Right kidney (tissue), 1 donor: Measurements from ENCODE around the gene AGAP1.
A peak's percentile ranks its signal among the peaks of the same experiment; 100 is the strongest.
"Not testable (repeated sequence)": the region's sequence is repeated elsewhere in the genome, so short reads cannot be mapped to it uniquely, and the experiment has no call there.

Experiments
- DNase-seq: peaks from one replicate; pipeline ENCODE4 v3.0.0-alpha.2; 2016

Gene AGAP1

DNA sequence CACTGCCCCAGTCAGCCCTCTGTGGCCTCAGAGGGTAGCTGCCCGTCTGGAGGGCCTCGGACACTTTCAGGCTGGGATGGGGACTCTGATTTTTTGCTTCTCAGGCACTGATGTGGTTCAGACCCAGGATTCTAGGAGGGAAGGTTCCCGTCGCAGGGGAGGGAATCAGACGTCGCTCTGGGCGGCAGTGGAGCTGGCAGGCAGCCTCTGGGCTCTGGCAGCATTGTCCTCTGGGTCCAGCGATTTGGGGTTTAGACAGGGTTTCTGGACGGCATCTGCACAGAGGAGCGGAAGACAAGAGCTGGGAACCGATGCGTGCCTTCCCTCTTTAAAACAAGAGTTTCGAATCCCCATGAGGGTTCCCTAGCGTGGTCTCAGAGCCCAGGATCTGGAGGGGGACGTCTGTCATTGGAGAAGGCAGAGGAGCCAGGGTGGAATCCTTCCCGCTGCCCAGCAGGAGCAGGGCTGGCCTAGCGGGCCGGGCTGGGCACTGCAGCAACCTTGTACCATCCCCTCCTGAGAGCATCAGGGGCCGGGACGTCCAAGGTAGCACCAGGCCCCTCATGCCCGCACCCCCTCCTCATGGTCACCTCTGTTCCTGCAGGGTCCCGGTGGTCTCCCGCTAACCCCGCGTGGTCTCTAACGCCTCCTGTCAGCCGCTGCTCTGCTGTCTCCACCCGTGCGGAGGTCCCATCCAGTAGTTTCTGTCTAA, 246.0 kb downstream of the AGAP1 start:
- no peak for DNase-seq

DNA sequence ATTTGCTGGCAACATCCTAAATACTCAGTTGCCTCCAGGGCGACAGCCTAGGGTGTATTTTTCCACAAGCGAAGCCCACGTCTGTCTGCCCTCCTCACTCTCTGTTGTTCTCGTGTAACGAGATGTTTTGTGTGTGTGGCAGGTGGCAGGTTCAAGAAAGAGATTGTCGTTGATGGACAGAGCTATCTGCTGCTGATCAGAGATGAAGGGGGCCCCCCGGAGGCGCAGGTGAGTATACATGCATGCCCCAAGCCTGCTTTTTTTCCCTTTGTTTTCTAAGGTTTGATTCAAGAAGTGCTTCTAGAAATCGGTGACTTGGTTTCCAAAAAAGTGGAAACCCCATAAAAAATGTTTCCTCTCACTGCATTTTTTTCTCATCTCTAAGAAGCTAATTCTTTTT, 247.0 kb downstream of the AGAP1 start:
- DNase-seq: no peak

DNA sequence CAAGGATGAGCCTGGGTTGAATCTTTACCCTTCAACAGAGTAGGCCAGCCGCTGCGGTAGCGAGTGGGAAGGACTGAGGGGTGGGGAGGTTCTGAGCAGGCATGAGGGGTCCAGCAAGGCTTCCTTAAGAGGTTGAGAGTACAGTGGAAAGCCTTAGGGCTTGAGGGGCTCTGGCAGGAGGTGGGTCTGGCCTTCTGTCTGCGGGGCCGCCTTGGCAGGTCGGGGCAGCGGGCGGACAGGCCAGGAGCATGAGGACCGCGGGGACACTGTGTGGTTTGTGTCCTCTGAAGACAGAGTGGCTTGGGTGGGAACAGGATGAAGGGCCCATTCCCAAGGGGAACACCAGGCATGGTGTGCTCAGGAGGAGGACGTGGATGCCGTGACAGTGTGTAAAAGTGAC, 250.3 kb downstream of the AGAP1 start:
- no peak for DNase-seq

- DNase-seq: no peak
Observed at GRCh38 chr2:235745597-235745996, 251.8 kb downstream of the AGAP1 start.

- peak; percentile 47 for DNase-seq
Observed at GRCh38 chr2:235746257-235746934, 252.6 kb downstream of the AGAP1 start.

DNA sequence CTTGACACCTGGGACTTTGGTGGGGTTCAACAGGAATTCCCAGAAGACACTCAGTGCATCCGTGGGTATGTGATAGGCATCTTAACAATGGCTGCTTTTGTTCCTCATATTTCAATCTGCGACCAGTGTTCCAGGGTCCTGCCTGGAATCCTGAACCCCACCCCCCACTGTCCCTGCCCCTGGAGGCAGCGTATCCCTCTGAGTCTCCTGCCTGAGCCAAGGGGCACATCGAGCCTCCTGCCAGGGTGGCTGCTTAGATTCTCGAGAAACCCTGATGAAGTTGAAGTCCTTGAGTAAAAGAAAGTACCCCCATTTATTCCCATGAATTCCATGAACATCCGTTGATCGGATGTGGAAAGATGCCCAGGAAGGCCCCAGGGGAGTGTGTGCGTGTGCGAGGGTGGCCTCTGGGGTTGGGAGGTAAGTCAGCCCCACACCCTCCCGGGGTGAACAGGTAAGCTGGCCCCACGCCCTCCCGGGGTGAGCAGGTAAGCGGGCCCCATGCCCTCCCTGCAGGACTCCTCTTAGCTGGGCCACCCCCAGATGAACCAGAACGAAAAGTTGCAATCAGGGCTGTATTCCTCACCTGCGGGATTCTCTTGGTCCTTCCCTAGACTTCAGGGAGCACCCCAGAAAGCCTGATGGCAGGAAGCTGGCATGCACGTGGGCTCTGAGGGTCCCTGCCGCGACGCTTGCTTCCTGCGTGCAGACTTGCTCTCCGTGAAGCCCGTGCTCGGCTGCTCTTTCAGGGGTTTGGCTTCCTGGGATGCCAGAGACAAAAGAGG, 253.3 kb downstream of the AGAP1 start:
- no peak for DNase-seq

DNA sequence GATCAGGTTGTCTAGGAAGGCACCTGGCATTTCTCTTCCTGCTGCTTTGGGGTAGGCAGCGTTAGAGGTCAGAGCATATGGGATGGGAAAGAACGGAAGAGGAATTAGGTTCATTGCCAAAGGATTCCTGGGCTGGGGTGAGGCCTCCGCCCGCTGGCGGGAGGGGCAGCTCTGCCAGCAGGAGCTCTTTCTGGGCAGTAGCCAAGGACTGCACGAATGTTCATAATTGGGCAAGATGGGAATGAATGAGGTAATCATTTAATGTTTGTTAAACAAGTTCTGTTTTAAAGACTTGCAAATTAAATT, 253.9 kb downstream of the AGAP1 start:
- no peak for DNase-seq

DNA sequence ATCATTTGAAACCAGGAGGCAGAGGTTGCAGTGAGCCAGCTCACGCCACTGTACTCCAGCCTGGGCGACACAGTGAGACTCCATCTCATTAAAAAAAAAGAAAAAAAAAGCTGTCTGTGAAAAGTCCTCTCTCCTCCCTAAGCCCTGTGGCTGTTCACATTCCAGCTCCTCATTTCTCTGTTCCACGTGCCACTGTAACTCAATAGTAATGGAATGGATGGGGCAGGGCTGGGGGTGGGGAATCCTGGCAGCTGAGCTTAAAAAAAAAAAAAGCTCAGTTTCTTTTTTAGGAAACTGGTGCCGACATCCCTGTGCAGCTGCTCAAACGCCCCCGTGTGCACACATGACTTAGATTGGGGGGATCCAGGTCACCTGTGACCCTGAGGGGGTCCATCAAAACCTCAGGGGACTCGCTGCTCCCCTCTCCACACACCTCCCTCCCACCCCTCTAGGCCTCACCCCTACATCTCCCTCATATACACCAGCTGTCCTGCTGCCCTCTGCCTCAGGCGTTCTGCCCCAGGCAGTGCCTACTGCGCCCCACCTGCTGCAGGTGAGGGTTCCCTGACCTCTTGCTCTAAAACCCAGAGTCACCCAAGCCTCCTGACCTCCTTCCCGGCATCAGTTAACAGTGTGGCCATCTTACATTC, 255.4 kb downstream of the AGAP1 start:
- no peak for DNase-seq

DNA sequence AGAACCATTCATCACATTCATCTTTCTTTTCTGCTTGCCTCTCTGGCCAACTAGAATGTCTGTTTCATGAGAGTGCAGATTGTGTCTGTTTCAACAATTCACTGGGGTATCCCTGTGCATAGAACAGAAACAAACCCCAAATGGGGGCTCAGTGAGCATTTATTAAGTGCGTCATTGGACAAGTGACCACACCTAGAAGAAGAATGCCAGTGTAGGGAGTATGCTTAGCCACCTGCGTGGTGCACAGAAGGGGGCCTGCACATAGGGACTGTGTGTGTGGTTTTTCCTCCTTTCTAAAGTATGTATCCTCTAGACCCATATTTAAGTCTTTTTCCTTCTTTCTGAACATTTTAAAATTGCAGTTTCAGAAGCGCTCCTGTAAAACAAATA, 255.9 kb downstream of the AGAP1 start:
- DNase-seq: no peak

DNA sequence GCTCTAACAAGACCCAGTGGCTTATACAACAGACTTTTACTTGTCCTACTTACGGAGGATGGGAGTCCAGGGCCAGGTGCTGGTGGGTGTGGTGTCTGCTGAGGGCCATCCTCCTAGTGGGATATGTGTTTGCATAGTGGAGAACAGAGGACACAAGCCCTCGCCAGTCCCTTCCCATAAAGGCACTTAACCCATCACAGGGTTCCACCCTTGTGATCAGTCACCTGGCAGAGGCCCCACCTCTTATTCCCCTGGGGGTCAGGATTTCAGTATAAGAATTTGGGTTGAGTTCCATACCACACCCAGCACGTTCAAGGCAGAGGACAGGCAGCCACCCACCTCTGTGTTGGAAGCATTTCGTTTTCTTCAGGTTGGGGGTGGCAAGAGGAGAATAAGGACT, 259.0 kb downstream of the AGAP1 start:
- no peak for DNase-seq

DNA sequence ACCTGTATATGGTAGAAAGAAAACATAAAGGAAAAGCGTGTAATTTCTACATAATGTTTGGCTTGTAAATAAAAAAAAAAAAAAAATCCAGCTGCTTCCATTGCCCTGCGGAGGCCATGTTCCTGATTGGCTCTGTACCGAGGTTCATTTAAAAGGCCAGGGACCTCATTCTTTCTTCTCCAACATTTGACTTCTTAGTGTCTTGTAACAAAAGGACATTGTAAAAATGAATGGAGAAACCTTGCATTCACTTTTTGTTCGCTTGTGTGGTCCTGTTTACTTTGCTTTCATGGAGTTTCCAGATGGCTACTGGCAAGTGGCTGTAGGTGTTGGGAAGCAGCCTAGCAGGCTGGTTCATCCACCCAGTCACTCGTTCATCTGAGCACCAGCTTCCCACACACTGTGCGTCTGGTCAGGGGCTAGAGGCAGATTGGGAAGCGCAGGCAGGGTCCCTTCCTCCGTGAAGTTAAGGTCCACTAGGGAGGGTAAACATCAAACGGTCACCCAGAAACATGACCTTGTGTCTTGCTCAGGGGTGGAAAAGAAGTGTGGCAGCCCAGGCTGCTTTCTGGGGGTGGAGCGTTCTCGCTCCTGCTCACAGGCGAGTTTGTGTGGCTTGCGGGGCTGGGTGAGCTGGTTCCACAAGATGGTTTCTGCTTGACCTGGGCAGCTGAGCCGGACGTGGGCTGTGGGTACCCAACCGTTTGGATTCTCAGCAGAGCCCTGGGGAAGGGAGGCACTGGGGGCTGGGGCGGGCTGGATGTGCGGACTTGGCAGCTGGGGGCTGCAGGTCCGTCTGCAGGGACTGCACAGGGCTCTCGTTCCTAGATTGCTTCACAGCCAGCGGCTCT, 260.7 kb downstream of the AGAP1 start:
- peak; percentile 59 for DNase-seq

DNA sequence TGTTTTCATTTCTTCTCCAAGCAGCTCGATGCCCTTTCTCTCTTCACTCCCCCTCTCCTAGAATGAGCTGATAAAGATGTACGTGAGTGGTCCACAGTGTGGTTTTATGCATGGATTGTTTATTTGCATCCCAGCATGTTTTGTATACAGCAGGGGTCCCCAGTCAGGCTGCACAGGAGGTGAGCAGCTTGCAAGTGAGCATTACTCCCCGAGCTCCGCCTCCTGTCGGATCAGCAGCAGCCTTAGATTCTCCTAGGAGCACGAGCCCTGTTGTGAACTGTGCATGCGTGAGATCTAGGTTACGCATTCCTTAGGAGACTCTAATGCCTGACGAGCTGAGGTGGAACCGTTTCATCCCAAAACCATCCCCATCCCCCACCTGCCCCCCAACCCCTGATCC, 262.6 kb downstream of the AGAP1 start:
- DNase-seq: no peak

GRCh38 chr2:235757212-235757611, 263.4 kb downstream of the AGAP1 start:
- DNase-seq: no peak

- DNase-seq: no peak
Observed at GRCh38 chr2:235757640-235758039, 263.8 kb downstream of the AGAP1 start.

- DNase-seq: no peak
Observed at GRCh38 chr2:235762832-235763598, 269.2 kb downstream of the AGAP1 start.

- DNase-seq: no peak
Observed at GRCh38 chr2:235763816-235764215, 270.0 kb downstream of the AGAP1 start.

DNA sequence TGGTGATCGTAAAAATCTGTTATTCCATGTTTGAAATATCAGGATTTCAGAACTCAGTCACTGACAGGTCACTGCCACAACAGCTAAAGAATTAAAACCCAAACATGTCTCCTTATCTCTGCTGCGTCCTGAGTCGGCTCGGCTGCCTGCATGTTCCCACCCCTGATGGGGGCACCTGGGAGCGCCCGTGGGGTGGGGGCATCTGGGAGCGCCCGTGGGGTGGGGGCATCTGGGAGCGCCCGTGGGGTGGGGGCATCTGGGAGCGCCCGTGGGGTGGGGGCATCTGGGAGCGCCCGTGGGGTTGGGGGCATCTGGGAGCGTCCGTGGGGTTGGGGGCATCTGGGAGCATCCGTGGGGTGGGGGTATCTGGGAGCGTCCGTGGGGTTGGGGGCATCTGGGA, 270.6 kb downstream of the AGAP1 start:
- DNase-seq: not testable (repeated sequence)

DNA sequence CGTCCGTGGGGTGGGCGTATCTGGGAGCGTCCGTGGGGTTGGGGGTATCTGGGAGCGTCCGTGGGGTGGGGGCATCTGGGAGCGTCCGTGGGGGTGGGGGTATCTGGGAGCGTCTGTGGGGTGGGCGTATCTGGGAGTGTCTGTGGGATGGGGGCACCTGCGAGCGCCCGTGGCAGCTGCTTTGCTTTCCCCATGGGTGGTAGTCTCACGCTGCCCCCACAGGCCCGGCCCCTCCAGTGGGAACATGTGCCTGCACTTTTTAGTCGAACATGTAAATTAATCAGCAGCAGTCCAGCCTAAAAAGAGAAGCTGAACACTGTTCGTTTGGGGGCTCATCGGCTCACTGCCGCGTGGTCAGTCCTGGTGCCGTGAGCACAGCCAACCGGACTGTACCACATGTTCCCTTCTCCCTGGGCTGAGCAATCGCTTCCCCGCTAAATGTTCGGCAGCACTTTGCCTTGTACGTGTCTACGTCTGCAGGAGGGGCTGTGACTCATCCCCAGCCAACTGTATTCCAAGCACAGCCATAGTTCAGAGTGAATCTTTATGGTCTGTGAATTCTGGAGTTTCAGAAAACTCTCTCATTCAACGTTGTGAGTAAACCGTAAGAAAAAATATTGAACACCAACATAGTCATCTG, 271.5 kb downstream of the AGAP1 start:
- DNase-seq: no peak

- DNase-seq: peak; percentile 42
Observed at GRCh38 chr2:235766278-235766677, 272.4 kb downstream of the AGAP1 start.

DNA sequence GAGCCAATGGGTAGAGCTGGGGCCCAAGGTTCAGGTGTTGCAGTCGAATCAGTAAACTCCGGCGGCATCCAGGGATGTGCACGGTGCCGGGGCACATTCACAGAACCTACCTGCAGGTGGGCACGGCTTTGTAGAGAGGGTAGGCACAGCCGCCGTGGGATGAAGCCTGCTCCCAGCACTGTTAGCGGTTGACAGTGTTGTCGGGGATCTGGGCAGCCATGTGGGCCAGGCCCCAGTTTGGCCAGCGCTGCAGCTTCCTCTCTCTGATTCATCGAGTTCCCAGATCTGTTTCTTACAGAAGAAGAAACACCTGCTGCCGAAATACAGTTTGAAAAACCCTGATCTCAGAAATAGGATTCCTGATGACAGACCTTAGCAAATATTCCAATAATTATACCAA, 274.8 kb downstream of the AGAP1 start:
- DNase-seq: no peak

DNA sequence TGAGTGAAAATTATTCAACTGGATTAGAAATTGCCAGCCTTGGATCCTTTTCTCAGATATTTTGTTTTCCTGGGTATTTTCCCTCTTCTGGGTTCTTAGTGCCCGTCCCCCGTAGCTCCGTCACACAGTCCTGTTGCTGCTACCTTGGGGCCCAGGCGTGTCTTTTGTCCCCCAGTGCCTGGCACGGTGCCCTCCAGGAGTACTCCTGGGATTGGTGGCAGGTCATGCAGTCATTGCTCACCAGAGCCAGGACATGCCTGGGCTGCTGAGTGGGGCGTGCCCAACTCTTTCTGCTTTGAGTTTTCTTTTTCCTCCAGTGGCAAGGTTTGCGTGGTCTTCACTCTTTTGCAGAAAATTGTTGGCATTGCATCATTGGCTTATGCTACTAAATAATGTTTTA, 275.2 kb downstream of the AGAP1 start:
- DNase-seq: no peak
